ENCODE results near the gene FUT8.

Gene FUT8

GRCh38 chr14:65658202-65658601, 245.7 kb downstream of the FUT8 start:
- TF ChIP-seq RARB (CRISPR knock-in tag; IDR thresholded peaks at IDR 0.05), result no peak
- no peak for TF ChIP-seq ZFP3 (CRISPR knock-in tag; IDR thresholded peaks at IDR 0.05)
- no peak for ATAC-seq

GRCh38 chr14:65661865-65662264, 249.3 kb downstream of the FUT8 start:
- TF ChIP-seq POU6F1 (CRISPR knock-in tag; IDR thresholded peaks at IDR 0.05; ENCODE audit: borderline replicate concordance, low read depth) (no peak), ZC3H10 (CRISPR knock-in tag; IDR thresholded peaks at IDR 0.05) (no peak), ZNF70 (CRISPR knock-in tag; IDR thresholded peaks at IDR 0.05) (no peak), SNAI2 (CRISPR knock-in tag; IDR thresholded peaks at IDR 0.05) (no peak), ZNF565 (CRISPR knock-in tag; conservative IDR thresholded peaks at IDR 0.05; ENCODE audit: low read depth) (no peak), RARB (CRISPR knock-in tag; IDR thresholded peaks at IDR 0.05) (no peak), CSRNP3 (CRISPR knock-in tag; IDR thresholded peaks at IDR 0.05) (no peak), ZFP30 (CRISPR knock-in tag; IDR thresholded peaks at IDR 0.05) (no peak), ZFP3 (CRISPR knock-in tag; IDR thresholded peaks at IDR 0.05) (no peak)
- no peak for ATAC-seq

- TF ChIP-seq ISL1 (CRISPR knock-in tag; IDR thresholded peaks at IDR 0.05) (no peak), ZC3H10 (CRISPR knock-in tag; IDR thresholded peaks at IDR 0.05) (no peak), ARNTL (CRISPR knock-in tag; IDR thresholded peaks at IDR 0.05; ENCODE audit: borderline replicate concordance, low read depth) (no peak), ZFP30 (CRISPR knock-in tag; IDR thresholded peaks at IDR 0.05) (no peak), ZNF8 (CRISPR knock-in tag; IDR thresholded peaks at IDR 0.05) (no peak), CREB5 (CRISPR knock-in tag; IDR thresholded peaks at IDR 0.05; ENCODE audit: low read depth) (no peak), CSRNP3 (CRISPR knock-in tag; IDR thresholded peaks at IDR 0.05) (no peak)
- ATAC-seq, result no peak
These were observed 251.9 kb downstream of the FUT8 start for GRCh38 chr14:65664436-65664835.

- no peak for ATAC-seq
- TF ChIP-seq OSR1 (CRISPR knock-in tag; IDR thresholded peaks at IDR 0.05) (no peak), CSRNP3 (CRISPR knock-in tag; IDR thresholded peaks at IDR 0.05) (no peak), ISL1 (CRISPR knock-in tag; IDR thresholded peaks at IDR 0.05) (0 out of 2 replicates have a peak, but pooled peaks have one; percentile 9), CREB5 (CRISPR knock-in tag; IDR thresholded peaks at IDR 0.05; ENCODE audit: low read depth) (no peak), CSDC2 (CRISPR knock-in tag; IDR thresholded peaks at IDR 0.05) (no peak), TSHZ2 (CRISPR knock-in tag; IDR thresholded peaks at IDR 0.05) (no peak), TOX (CRISPR knock-in tag; IDR thresholded peaks at IDR 0.05; ENCODE audit: borderline replicate concordance) (no peak)
These were observed 264.0 kb downstream of the FUT8 start for GRCh38 chr14:65676361-65677014.
